Posterior vena cava (tissue), 2 donors: ENCODE data around the gene NPHS1. TPM values are rescaled to one million over a fixed set of nuclear protein-coding genes. Genes with fewer than 3 reads are reported as not detected.

Experiments used
- DNase-seq: peaks from one replicate; pipeline ENCODE4 v3.0.0-alpha.2; 2020; ENCODE audit warnings: low spot score
- intact Hi-C, 2 donors: fragments of 100-400 bp; cut with DNase I; formaldehyde crosslinking; loops; one replicate each; pipeline versions ENCODE4 v1.14.1 to v1.14.2; 2022 to 2023
- total RNA-seq, 2 donors: library from RNA; stranded (reverse); fragmentation: NEBNext Ultra II Directional; extraction: Animal tissue kit (Norgen Biotek cat#: 25700); gene quantifications; one replicate each; pipeline ENCODE4 v1.2.1, GENCODE V29; 2021
- donor health status: DM: yes; HTN: yes; CAD: no.
- donor health status: DM: yes; HTN: yes; CAD: no.

Gene NPHS1
- total RNA-seq, 2 donors from 2014 or later, result not detected

- intact Hi-C loops, result no loop called here
- no peak for DNase-seq
Measured at GRCh38 chr19:35780717-35781116, 71.6 kb downstream of the NPHS1 start.

DNA sequence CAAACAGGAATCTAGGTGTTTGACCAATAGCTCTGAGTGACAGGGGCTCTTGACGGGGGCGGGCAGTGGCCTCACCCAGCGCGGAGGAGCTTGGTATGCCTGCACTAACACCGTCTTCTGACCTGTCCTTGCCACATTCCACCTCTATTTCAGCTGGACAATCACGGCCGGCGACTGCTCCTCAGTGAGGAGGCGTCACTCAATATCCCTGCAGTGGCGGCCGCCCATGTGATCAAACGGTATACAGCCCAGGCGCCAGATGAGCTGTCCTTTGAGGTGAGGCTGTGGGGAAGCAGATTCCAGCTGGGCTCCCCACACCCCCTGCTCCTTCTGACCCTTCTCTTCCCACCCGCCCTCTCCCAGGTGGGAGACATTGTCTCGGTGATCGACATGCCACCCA is 72.2 kb downstream of the NPHS1 start:
- intact Hi-C loops, result no loop called here
- DNase-seq, result no peak

DNA sequence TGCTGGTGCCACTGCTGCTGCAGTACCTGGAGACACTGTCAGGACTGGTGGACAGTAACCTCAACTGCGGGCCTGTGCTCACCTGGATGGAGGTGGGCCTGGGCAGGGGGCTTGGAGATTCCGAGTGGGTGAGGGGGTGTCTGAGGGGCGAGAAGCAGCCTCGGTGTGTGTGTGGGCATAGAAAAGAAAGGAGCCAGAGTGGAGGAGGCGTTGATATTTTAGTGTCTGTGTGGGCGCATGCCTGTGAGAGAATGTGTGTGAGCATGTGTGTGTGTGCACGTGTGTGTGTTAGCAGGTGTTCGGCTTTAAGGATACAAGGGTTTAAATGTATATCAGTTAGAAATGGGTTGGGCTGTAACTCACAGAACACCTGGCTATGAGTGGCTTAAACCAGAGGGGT is 73.3 kb downstream of the NPHS1 start:
- DNase-seq, result no peak
- intact Hi-C loops, result no loop called here

DNA sequence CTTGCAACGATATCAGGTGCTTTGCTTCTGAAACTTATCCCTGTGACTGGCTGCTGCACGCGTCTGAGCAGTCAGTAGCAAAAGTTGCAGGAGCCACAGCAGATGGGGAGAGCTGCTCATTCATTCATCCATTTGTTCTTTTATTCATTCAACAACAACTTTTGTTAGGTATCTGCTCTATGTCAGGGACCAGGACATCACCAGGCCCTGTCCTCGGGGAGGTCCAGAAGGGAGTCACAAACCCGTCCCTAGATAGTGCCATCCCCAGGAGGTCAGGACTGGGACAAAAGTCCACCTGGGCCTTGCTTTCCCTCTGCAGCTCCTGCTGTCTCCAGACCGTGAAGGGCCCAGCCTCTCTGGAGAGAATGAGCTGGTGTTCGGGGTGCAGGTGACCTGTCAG is 74.3 kb downstream of the NPHS1 start:
- intact Hi-C loops, result no loop called here
- no peak for DNase-seq

DNA sequence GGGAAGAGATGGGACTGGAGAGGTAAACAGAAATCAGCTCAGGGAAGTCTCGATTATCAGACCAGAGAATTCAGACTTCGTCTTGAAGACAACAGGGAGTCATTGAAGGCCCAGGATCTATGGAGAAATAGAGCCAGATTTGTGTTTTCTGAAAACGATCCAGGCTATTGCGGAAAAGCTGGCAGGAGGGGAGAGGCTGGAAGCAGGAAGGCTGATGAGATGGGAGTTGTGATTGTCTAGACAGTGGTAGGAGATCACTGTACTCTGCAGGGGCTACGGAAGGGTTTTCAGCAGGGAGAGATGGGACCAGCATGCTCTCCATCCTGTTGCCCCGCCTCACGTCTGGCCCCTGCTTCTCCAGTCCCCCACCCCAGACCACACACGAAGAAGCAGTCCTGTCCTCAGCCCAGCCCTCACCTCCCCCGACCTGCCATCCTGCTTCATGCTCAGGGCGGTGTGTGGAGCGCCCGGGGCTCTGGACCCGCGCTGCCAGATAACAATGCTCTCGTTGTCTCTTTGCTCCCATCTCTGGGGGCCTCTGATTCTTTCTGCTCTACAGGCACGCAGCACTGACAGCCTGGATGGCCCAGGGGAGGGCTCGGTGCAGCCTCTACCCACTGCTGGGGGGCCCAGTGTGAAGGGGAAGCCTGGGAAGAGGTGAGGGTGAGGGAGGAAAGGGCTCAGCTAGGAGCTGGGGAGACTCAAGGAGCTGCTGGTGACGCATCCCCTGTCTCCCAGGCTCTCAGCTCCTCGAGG is 75.0 kb downstream of the NPHS1 start:
- intact Hi-C loops, result no loop called here
- DNase-seq, result no peak

GRCh38 chr19:35776102-35776788 is 76.1 kb downstream of the NPHS1 start:
- intact Hi-C loops, result no loop called here
- no peak for DNase-seq

Other genes with a start within 250 kb of the NPHS1 start
- 1 to 10 TPM; 7.9 to 8.3 TPM for gene HAUS5, start 239.8 kb downstream of the NPHS1 start, total RNA-seq
- 10 to 100 TPM; 61.1 to 61.3 TPM for gene RBM42, start 223.5 kb downstream of the NPHS1 start, total RNA-seq
- under 1 TPM; 0.74 to 0.81 TPM for gene ETV2, start 210.8 kb downstream of the NPHS1 start, total RNA-seq
- 100 to 1,000 TPM; 228 to 290 TPM for gene COX6B1, start 204.2 kb downstream of the NPHS1 start, total RNA-seq
- under 1 TPM in 1 of 2 donors, not detected in 1; 0.19 TPM for gene UPK1A, start 186.0 kb downstream of the NPHS1 start, total RNA-seq
- not detected for gene ZBTB32, start 147.9 kb downstream of the NPHS1 start, total RNA-seq
- gene KMT2B, start 134.5 kb downstream of the NPHS1 start, total RNA-seq, result 10 to 100 TPM; 23.1 to 23.5 TPM
- 1 to 10 TPM; 4.3 to 9.3 TPM for gene IGFLR1, start 110.1 kb downstream of the NPHS1 start, total RNA-seq
- gene U2AF1L4, start 107.1 kb downstream of the NPHS1 start, total RNA-seq, result 10 to 100 TPM; 13.8 to 18.7 TPM
- 10 to 100 TPM; 33.6 to 37.3 TPM for gene PSENEN, start 106.9 kb downstream of the NPHS1 start, total RNA-seq
- 1 to 10 TPM; 8.3 to 9.4 TPM for gene LIN37, start 103.9 kb downstream of the NPHS1 start, total RNA-seq
- gene HSPB6, start 95.5 kb downstream of the NPHS1 start, total RNA-seq, result 100 to 1,000 TPM; 290 to 412 TPM
- gene PROSER3, start 94.3 kb downstream of the NPHS1 start, total RNA-seq, result 10 to 100 TPM; 18.4 to 19.3 TPM
- 1 to 10 TPM; 6.2 to 9.6 TPM for gene ARHGAP33, start 76.9 kb downstream of the NPHS1 start, total RNA-seq
- not detected for gene PRODH2, start 39.7 kb downstream of the NPHS1 start, total RNA-seq
- gene KIRREL2, start 4.4 kb upstream of the NPHS1 start, total RNA-seq, result not detected
- gene APLP1, start 16.1 kb upstream of the NPHS1 start, total RNA-seq, result 1 to 10 TPM; 3.9 to 7.3 TPM
- gene NFKBID, start 48.0 kb upstream of the NPHS1 start, total RNA-seq, result 10 to 100 TPM in 1 of 2 donors, 1 to 10 TPM in 1; 7.9 to 10.3 TPM
- gene HCST, start 50.0 kb upstream of the NPHS1 start, total RNA-seq, result 10 to 100 TPM; 12.4 to 13.4 TPM
- gene TYROBP, start 55.8 kb upstream of the NPHS1 start, total RNA-seq, result 10 to 100 TPM; 58.8 to 96.5 TPM
- 10 to 100 TPM; 13.3 to 14.2 TPM for gene LRFN3, start 83.9 kb upstream of the NPHS1 start, total RNA-seq
- gene SDHAF1, start 142.7 kb upstream of the NPHS1 start, total RNA-seq, result 10 to 100 TPM; 11.2 to 13.3 TPM
- under 1 TPM; 0.24 to 0.93 TPM for gene SYNE4, start 156.3 kb upstream of the NPHS1 start, total RNA-seq
- 10 to 100 TPM; 10.8 to 14.4 TPM for gene ALKBH6, start 161.7 kb upstream of the NPHS1 start, total RNA-seq
- gene CLIP3, start 180.4 kb upstream of the NPHS1 start, total RNA-seq, result 10 to 100 TPM; 30.4 to 32.0 TPM
- gene THAP8, start 201.8 kb upstream of the NPHS1 start, total RNA-seq, result 1 to 10 TPM; 2.9 to 3.7 TPM
- under 1 TPM; 0.37 to 0.71 TPM for gene WDR62, start 202.4 kb upstream of the NPHS1 start, total RNA-seq